Caki2 (cell line): Measurements from ENCODE around the gene CDC14A. TPM values are rescaled to one million over a fixed set of nuclear protein-coding genes. Genes with fewer than 3 reads are reported as not detected.

ENCODE experiments used
- DNase-seq: peaks from one replicate; pipeline ENCODE4 v3.0.0-alpha.2; 2015; ENCODE audit warnings: low read depth
- in situ Hi-C: cut with HindIII; loops from 2 replicates; pipeline ENCODE4 v1.10.0; 2016; ENCODE audit warnings: low sequenced_read_pairs, low pct_unique_long_range_greater_than_20kb, mixed read lengths
- total RNA-seq: library from RNA; depleted of rRNA; stranded (reverse); fragments of >200 nt; shearing (Covaris generic); gene quantifications from 2 replicates; pipeline ENCODE4 v1.2.3, GENCODE V29; 2014; ENCODE audit warnings: low replicate concordance

Gene CDC14A
- total RNA-seq, 1 experiment from 2014 or later = 5.1 TPM

DNA sequence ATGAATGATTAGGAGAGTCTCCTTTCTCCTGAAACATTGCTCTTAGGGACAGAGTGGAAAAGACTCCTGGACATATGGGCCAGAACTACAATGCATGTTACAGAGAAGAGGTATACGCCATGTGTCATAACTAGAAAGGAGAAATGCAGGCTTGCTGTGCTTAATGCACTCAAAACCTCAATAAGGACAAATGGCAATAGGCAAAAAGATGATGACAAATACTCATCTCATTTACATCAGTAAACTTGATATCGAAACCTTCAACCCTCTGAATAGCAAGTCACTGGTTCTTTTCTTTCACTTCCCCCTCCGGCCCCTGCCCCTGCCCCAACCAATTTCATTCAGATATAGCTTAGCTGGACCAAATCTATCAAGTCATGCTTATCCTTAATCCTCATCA lies 183.7 kb downstream of the CDC14A start:
- in situ Hi-C loops = no loop called here
- DNase-seq = no peak

GRCh38 chr1:100538913-100539835 lies 186.9 kb downstream of the CDC14A start:
- in situ Hi-C loops = no loop called here
- peak; percentile 52 for DNase-seq

GRCh38 chr1:100539836-100540536 lies 187.7 kb downstream of the CDC14A start:
- in situ Hi-C loops = no loop called here
- DNase-seq = peak; percentile 33

DNA sequence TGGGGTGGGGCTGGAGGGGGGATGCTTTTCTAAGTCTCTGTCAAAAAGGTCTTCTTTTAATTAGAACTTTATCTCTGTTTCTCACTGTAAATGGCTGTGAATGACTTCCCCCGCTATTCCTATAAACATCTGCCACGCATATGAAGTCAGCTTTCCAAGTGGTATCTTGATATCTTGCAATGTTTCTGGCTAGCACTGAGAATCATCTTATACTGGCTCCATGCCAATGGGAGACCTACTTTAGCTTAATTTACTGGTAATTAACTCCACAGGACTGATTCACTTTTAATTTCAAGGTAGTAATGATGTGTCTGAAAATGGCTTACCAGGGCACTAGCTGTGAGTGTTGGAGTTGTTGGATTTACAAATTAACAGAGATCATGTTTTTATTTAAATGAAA lies 190.0 kb downstream of the CDC14A start:
- no peak for DNase-seq
- in situ Hi-C loops = no loop called here

GRCh38 chr1:100543640-100544039 lies 191.3 kb downstream of the CDC14A start:
- DNase-seq = no peak
- in situ Hi-C loops = no loop called here

DNA sequence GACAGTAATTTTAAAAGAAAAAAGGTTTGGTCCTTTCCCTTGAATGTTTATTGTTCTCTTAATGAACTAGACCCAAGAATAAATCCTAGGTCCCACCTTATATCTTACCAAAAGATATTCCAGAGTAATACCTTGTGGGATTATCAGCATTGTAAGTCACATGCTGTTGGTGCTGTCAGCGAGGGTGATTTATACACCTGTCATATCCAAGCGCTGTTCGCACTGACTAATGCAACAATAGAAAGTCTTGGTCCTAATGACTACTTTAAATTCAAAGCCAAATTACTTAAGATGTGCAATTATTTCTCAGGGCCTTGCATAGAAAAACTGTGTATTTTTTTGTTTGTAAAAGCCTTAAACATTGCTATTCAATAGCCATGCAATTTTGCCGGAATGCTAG lies 192.5 kb downstream of the CDC14A start:
- in situ Hi-C loops = no loop called here
- DNase-seq = no peak

DNA sequence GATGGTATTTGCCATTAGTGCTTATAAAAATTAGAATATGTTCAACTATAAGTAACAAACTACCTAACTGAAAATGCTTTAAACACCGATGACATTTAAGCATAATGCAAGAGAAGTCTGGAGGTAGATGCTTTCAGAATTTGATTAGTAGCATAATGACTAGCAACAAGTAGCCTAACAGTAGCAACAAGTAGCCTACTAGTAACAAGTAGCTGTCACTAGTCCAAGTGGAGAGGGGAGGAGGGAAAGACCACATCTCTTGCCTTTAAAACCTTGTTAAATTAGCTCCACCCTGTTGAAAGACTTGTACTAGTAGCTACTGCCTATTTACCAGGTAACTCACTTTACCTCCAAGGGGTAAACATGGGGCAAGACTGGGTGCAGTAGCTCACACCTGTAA lies 193.5 kb downstream of the CDC14A start:
- in situ Hi-C loops = no loop called here

GRCh38 chr1:100552031-100552430 lies 199.7 kb downstream of the CDC14A start:
- in situ Hi-C loops = no loop called here
- DNase-seq = no peak

More for the DNA sequence above, 193.5 kb downstream of the CDC14A start:
- DNase-seq = no peak

- no peak for DNase-seq
- in situ Hi-C loops = no loop called here
Observed at GRCh38 chr1:100552922-100553321, 200.6 kb downstream of the CDC14A start.

GRCh38 chr1:100556181-100556580 lies 203.9 kb downstream of the CDC14A start:
- DNase-seq = no peak
- in situ Hi-C loops = no loop called here

DNA sequence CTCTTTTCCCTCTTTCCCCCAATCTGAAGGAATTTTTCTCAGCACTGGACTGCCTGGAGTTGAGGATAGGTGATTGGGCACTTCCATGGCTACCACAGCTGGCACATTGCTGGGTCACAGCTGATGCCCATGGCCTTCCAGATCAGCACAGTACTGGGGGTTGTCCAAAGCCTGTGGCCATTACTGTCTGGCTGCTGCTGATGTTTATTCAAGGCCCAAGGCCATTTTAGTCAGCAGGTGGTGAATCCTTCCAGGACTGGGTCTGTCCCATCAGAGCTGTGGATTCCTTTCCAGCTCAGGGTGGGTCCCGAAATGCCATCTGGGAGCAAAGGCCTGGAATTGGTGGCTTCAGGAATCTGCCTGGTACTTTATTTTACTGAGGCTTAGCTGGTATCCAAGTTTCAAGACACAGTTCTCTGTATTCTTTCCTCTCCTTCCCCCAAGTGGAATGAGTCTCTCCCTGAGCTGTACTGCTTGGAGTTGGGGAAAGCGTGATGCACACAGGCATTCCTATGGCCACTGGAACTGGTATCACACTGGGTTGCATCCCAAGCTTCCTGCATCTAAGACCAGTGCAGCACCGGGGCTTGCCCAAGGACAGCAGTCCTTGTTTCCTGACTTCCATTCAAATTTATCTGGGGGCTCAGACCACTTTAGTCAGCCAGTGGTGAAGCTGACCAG lies 204.8 kb downstream of the CDC14A start:
- in situ Hi-C loops = no loop called here
- DNase-seq = no peak

DNA sequence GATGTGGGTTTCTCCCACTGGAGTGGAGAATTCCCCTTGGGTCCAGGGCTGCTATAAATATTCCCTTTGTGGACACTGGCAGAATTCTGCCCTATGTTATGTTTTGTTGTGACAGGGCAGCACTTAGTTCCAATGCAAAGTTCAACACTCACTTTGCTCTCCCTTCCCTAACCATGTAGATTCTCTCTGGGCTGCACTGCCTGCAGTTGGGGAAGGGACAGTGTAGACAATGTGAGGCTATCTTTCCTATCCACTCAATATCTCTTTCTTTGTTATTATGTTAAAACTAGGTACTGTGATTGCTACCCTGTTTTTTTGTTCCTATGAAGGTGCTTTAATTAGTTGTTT lies 205.3 kb downstream of the CDC14A start:
- DNase-seq = no peak
- in situ Hi-C loops = no loop called here

DNA sequence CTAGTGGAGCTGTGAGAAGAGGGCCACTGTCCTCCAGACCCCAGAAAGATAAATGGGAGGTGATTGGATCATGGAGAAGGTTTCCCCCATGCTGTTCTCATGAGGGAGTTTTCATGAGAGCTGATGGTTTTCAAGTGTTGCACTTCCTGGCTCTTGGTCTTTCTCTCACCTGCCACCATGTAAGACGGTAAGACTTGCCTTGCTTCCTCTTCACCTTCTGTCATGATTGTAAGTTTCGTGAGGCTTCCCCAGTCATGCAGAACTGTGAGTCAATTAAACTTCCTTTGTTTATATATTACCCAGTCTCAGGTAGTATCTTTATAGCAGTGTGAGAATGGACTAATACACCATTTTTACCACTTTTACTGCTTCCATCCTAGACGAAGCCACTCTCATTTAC lies 213.2 kb downstream of the CDC14A start:
- DNase-seq = no peak
- in situ Hi-C loops = no loop called here

DNA sequence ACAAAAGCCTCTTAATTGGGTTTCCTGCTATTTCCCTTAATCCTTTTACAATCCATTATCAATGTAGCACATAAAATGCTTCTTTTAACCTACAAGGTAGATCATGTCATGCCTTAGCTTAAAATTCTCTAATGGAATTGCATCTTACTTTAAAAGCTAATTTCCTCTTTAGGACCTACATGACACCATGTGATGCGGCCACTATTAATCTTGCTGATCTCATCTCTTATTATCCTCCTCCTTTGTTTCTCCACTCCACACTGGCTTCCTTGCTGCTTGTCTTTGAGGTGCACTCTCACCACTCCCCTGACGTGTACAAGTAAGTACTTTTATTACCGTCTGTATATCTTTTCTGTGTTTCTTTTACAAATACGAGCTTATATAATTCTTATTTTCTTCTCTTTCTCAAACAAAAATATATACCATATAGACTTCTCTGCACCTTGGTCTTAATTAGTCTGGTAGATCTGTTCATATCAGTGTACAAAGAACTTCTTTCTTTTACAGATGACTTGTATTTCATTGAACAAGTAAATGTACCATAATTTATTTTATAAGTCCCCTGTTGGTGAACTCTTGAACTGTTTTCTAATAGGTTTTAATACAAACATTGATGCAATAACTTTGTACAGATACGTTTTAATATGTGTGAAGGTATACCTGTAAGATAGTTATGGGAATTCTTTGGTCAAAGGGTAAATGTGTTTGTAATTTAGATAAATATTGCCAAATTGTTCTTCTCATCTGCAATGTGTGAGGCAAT lies 213.8 kb downstream of the CDC14A start:
- DNase-seq = no peak
- in situ Hi-C loops = no loop called here

- DNase-seq = no peak
- in situ Hi-C loops = no loop called here
Observed at GRCh38 chr1:100567062-100567461, 214.8 kb downstream of the CDC14A start.
